ENCODE results near the gene ADCY7.

GRCh38 chr16:50273382-50273690 lies 7.0 kb downstream of the ADCY7 start:
- TF ChIP-seq CTCF (IDR thresholded peaks at IDR 0.05; ENCODE audit: low read depth, low read length), result no peak
- TF ChIP-seq MYC (IDR thresholded peaks at IDR 0.05; ENCODE audit: low read depth, low read length), result no peak
- TF ChIP-seq POLR2A (IDR thresholded peaks at IDR 0.05; ENCODE audit: extremely low read depth, insufficient read length), result no peak
